ENCODE results near the gene PHC1. TPM values are rescaled to one million over a fixed set of nuclear protein-coding genes. Genes with fewer than 3 reads are reported as not detected.

PHC1 gene
- total and polyA plus RNA-seq, 5 donors from 2014 or later, result 15.5 to 46.6 (median 16.8) TPM

DNA sequence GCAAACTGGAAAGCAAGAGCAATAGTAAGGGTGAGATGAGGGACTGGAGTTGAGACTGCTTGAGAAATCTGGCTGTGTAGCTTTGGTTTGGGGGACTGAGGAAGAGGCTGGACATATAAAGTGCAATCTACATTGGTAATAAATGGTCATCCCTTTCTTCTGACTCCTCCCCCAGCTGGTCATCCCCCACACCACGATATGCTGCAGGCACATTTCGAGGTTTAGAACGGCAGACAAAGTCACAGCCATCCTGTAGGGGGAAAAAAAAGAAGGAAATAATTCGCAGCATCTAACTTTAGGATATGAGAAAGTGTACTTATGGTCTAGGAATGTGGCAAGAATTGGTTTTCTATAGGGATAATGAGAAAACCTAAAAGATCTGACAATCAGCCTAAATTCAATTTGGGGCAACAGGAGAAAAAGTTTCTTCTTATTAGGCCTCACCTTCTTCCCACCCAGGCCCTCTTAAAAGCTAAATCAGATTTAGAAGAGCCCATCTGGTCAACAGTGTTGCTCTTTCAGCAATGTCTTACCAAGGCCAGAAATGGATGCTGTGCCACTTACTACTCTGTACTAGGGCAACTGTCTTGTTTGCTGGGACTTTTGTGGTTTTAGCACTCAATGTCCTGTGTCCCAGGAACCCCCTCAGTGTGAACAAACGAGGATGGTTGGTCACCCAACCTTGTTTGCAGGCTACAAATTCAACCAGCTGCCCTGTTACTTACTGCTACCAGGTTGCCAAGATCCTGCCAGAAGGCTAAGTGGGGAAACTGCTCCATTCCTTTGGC, 27.6 kb downstream of the PHC1 start:
- H3K27me3 ChIP-seq (ENCODE audit: control insufficient read depth, insufficient read depth, low read length), result no peaks in the 10 kb centered on the region
- H3K4me1 ChIP-seq (ENCODE audit: control insufficient read depth, insufficient read depth, low read length, poor library complexity, severe bottlenecking), result peaks cover 5% of the 10 kb centered on the region
- no peak overlapping the region for H3K4me3 ChIP-seq (ENCODE audit: low read depth, low read length)
- peaks cover 40% of the 10 kb centered on the region for H3K36me3 Mint-ChIP-seq
- H3K27ac ChIP-seq (ENCODE audit: insufficient read depth, low read length, poor library complexity, severe bottlenecking), result no peak overlapping the region
- no peaks in the 10 kb centered on the region for H3K27me3 Mint-ChIP-seq
- peaks cover 69% of the 10 kb centered on the region for H3K36me3 ChIP-seq (ENCODE audit: control insufficient read depth, insufficient read depth, low read length)
- no peaks in the 10 kb centered on the region for H3K9me3 Mint-ChIP-seq
- H3K4me3 Mint-ChIP-seq, result peak overlapping the region in 1 of 4 donors; percentile 11
- no peaks in the 10 kb centered on the region for H3K9me3 ChIP-seq (ENCODE audit: control insufficient read depth in 2 of 2, low read length in 2 of 2)
- peaks cover 8 to 21% (median 17%) of the 10 kb centered on the region in 4 donors for H3K4me1 Mint-ChIP-seq
- no peak for DNase-seq
- no peak for ATAC-seq (ENCODE audit: low read depth in 2 of 2)
- H3K27ac Mint-ChIP-seq, result peak overlapping the region in 1 of 3 donors; percentile 12

DNA sequence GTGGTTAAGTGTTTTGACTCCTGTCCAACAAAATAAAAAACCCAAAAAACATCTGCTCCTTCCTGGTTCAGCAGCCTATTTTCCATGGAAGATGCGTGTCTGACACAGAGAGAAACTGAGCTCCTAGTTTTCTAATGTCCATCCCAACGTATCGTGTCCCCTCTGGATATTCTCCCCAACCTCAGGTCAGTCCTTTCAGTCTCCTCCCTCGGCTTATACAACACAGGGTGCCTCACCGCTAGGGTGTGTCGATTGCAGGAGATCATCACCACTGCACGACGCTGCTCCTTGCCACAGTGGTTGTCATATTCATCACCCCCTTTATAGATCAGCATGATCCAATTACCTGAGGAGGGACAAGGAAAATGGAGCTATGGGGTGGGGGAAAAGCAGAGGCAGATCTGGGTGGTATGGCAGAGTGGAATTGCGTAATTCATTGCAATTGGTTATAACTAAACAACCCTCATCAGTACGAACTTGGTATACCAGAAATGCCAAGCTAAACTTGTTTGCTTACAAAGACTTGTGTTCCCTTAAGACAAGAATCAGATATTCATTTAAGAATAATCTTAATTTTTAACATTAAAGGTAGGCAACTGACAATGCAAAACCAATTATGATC, 29.4 kb downstream of the PHC1 start:
- no peak overlapping the region for H3K4me3 ChIP-seq (ENCODE audit: low read depth, low read length)
- H3K36me3 ChIP-seq (ENCODE audit: control insufficient read depth, insufficient read depth, low read length), result peaks cover 53% of the 10 kb centered on the region
- no peak overlapping the region for H3K27ac ChIP-seq (ENCODE audit: insufficient read depth, low read length, poor library complexity, severe bottlenecking)
- peaks cover 33% of the 10 kb centered on the region for H3K36me3 Mint-ChIP-seq
- no peaks in the 10 kb centered on the region for H3K27me3 Mint-ChIP-seq
- DNase-seq (no peak), ATAC-seq (ENCODE audit: low read depth in 2 of 2) (no peak)
- H3K9me3 Mint-ChIP-seq, result no peaks in the 10 kb centered on the region
- peaks cover 23% of the 10 kb centered on the region for H3K4me1 ChIP-seq (ENCODE audit: control insufficient read depth, insufficient read depth, low read length, poor library complexity, severe bottlenecking)
- no peaks in the 10 kb centered on the region for H3K27me3 ChIP-seq (ENCODE audit: control insufficient read depth, insufficient read depth, low read length)
- no peak overlapping the region for H3K4me3 Mint-ChIP-seq
- peak overlapping the region; percentile 31 to 72 (median 69) for H3K27ac Mint-ChIP-seq
- no peaks in the 10 kb centered on the region for H3K9me3 ChIP-seq (ENCODE audit: control insufficient read depth in 2 of 2, low read length in 2 of 2)
- H3K4me1 Mint-ChIP-seq, result peaks cover 15 to 37% (median 33%) of the 10 kb centered on the region in 4 donors

DNA sequence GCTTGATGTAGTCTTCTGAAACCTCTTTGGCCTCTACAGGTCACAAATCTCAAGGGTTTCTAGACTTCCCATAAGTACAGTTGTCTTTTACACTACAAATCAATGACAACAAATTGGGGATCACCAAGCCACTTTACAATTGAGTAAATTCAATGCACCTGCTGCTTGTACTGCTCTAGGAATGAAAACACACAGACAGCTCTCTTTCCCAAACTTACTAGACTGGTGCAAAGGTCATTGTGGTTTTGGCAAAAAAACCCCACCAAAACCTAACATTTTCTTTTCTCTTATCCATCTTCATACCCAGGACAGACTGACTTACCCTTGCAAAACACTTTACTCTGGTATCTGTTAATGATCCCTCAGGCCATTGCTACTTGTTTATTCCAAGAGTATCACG, 32.4 kb downstream of the PHC1 start:
- ATAC-seq (ENCODE audit: low read depth in 2 of 2) (no peak), DNase-seq (no peak)
- H3K4me1 Mint-ChIP-seq, result peaks cover 20 to 50% (median 42%) of the 10 kb centered on the region in 4 donors
- no peaks in the 10 kb centered on the region for H3K9me3 Mint-ChIP-seq
- peak overlapping the region; percentile 68 to 99 (median 94) for H3K27ac Mint-ChIP-seq
- peaks cover 21% of the 10 kb centered on the region for H3K36me3 Mint-ChIP-seq
- peaks cover 39% of the 10 kb centered on the region for H3K4me1 ChIP-seq (ENCODE audit: control insufficient read depth, insufficient read depth, low read length, poor library complexity, severe bottlenecking)
- no peaks in the 10 kb centered on the region for H3K27me3 Mint-ChIP-seq
- H3K27ac ChIP-seq (ENCODE audit: insufficient read depth, low read length, poor library complexity, severe bottlenecking), result peak overlapping the region; percentile 98
- peaks cover 46% of the 10 kb centered on the region for H3K36me3 ChIP-seq (ENCODE audit: control insufficient read depth, insufficient read depth, low read length)
- no peaks in the 10 kb centered on the region for H3K9me3 ChIP-seq (ENCODE audit: control insufficient read depth in 2 of 2, low read length in 2 of 2)
- peak overlapping the region; percentile 100 for H3K4me3 ChIP-seq (ENCODE audit: low read depth, low read length)
- H3K27me3 ChIP-seq (ENCODE audit: control insufficient read depth, insufficient read depth, low read length), result no peaks in the 10 kb centered on the region
- H3K4me3 Mint-ChIP-seq, result peak overlapping the region in 3 of 4 donors; percentile 70 to 93 (median 81)

DNA sequence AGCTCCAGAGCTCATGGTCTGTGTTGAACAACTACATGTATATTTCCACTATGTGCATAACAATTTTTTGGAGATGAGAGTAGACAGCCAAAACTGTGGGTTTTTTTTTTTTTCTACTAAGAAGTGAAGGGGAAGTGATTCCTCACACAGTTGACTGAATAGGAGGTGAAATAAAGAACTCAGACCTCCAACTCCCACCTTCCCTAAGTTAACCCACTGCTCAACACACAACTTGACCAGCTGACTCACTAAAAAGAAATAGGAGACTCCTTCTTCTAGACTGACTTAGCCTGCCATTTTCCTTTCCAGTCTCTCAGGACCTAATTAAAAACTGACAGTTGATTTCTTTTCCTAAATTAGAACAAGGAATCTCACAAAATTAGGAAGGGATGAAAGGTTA, 33.4 kb downstream of the PHC1 start:
- Histone ChIP-seq H3K27ac (ENCODE audit: insufficient read depth, low read length, poor library complexity, severe bottlenecking) (peak overlapping the region; percentile 98), H3K4me1 (ENCODE audit: control insufficient read depth, insufficient read depth, low read length, poor library complexity, severe bottlenecking) (peaks cover 49% of the 10 kb centered on the region), H3K4me3 (ENCODE audit: low read depth, low read length) (peak overlapping the region; percentile 100), H3K9me3 (ENCODE audit: control insufficient read depth in 2 of 2, low read length in 2 of 2) (no peaks in the 10 kb centered on the region), H3K36me3 (ENCODE audit: control insufficient read depth, insufficient read depth, low read length) (peaks cover 36% of the 10 kb centered on the region), H3K27me3 (ENCODE audit: control insufficient read depth, insufficient read depth, low read length) (no peaks in the 10 kb centered on the region)
- DNase-seq, result no peak
- peak overlapping the region; percentile 59 to 97 (median 87) for H3K4me3 Mint-ChIP-seq
- peaks cover 17% of the 10 kb centered on the region for H3K36me3 Mint-ChIP-seq
- H3K27me3 Mint-ChIP-seq, result no peaks in the 10 kb centered on the region
- peaks cover 0 to 3% (median 0%) of the 10 kb centered on the region in 7 donors for H3K9me3 Mint-ChIP-seq
- H3K4me1 Mint-ChIP-seq, result peaks cover 23 to 60% (median 47%) of the 10 kb centered on the region in 4 donors
- peak overlapping the region; percentile 68 to 99 (median 94) for H3K27ac Mint-ChIP-seq
- ATAC-seq (ENCODE audit: low read depth in 2 of 2), result no peak

DNA sequence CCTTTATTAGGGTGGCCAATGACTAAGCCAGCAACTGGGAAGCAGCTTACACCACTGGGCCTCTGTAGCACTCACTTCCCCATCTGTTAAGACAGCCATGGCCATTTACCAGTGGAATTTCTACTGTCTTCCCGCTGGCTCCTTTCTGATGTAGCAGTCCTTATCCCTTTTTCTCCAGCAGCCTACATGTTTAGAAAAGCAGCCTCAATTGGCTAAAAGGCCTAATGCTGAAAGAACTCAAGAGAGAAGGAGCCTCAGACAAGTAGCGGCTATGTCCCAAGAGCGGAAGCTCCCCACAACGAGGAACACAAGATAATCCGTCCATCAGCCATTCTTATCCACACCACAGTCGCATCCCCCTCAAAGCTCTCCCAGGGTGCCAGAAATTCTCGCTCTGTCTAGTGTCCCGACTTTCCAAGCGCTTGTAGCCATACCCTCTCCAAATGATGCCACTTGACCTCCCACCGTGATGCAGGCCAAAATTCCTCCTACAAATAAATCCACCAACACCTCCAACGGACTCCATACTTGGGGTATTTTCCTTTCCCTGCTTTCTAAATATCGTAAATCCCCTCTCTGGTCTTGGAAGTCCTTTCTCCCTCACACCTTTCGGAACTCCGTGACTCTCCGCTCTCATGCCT, 34.5 kb downstream of the PHC1 start:
- Histone ChIP-seq H3K27me3 (ENCODE audit: control insufficient read depth, insufficient read depth, low read length) (no peaks in the 10 kb centered on the region), H3K36me3 (ENCODE audit: control insufficient read depth, insufficient read depth, low read length) (peaks cover 25% of the 10 kb centered on the region), H3K4me1 (ENCODE audit: control insufficient read depth, insufficient read depth, low read length, poor library complexity, severe bottlenecking) (peaks cover 59% of the 10 kb centered on the region), H3K4me3 (ENCODE audit: low read depth, low read length) (peak overlapping the region; percentile 100), H3K27ac (ENCODE audit: insufficient read depth, low read length, poor library complexity, severe bottlenecking) (peak overlapping the region; percentile 98), H3K9me3 (ENCODE audit: control insufficient read depth in 2 of 2, low read length in 2 of 2) (no peaks in the 10 kb centered on the region)
- H3K27ac Mint-ChIP-seq, result peak overlapping the region; percentile 93 to 98 (median 94)
- ATAC-seq (ENCODE audit: low read depth in 2 of 2), result no peak
- peaks cover 16% of the 10 kb centered on the region for H3K36me3 Mint-ChIP-seq
- H3K4me1 Mint-ChIP-seq, result peaks cover 24 to 66% (median 56%) of the 10 kb centered on the region in 4 donors
- no peaks in the 10 kb centered on the region for H3K27me3 Mint-ChIP-seq
- peaks cover 0 to 8% (median 0%) of the 10 kb centered on the region in 7 donors for H3K9me3 Mint-ChIP-seq
- peak overlapping the region; percentile 92 to 97 (median 95) for H3K4me3 Mint-ChIP-seq
- peak in 2 of 3 donors; percentile 13 to 49 for DNase-seq

DNA sequence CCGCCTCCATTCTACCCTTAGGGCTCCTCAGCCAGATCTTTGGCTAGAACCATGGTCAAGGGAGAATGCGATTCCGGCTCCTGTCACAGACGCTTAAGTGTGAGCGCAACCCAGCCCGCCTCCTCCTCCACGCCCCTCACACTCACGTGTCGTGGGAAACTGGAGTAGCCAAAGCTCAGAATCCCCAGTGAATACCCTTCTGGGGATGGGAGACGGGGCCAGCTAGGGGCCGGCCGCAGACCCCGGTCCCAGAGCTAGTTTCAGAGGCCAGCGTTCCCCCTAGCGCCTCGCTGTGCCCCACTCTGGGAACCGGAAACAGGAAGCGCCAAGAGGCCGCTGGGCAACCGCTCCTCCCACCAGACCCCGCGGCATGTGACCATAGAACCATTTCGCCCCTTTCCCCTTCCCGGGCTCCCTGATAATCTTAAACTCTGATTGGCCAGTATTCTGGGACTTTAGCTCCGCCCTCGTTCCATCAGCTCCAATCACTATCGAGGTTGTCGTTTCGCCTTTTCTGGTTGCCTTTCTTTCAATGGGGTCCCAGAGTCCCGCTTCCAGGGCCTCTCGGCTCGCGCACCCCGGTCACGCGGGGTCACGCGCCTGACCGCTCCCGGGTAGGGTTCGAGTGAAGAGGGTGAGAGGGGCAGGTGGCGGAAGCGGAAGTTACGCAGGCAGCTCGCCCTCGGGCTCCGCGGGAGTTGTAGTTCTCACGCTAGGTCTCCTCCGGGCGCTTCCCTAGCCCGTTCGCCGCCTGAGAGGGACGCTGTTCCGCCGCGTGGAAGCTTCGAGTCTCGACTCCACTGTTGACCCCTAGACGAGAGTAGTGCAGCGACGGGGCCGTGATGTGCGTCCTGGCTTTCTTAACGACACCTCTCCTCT, 35.3 kb downstream of the PHC1 start, which contains the start of gene M6PR:
Gene M6PR (minus strand): TSS at position 304 of the 879 bp plus-strand sequence. CDS start 3,241 bp downstream, outside the sequence.
- H3K36me3 ChIP-seq (ENCODE audit: control insufficient read depth, insufficient read depth, low read length), result peaks cover 18% of the 10 kb centered on the region
- DNase-seq (peak; percentile 83 to 96 (median 88)), ATAC-seq (ENCODE audit: low read depth in 2 of 2) (peak; percentile 82 to 83)
- peaks cover 31 to 74% (median 62%) of the 10 kb centered on the region in 4 donors for H3K4me1 Mint-ChIP-seq
- peak within 1 kb of the TSS; percentile 93 to 98 (median 94) for H3K27ac Mint-ChIP-seq
- peak within 1 kb of the TSS; percentile 98 for H3K27ac ChIP-seq (ENCODE audit: insufficient read depth, low read length, poor library complexity, severe bottlenecking)
- no peaks in the 10 kb centered on the region for H3K9me3 ChIP-seq (ENCODE audit: control insufficient read depth in 2 of 2, low read length in 2 of 2)
- peaks cover 16% of the 10 kb centered on the region for H3K36me3 Mint-ChIP-seq
- H3K4me3 ChIP-seq (ENCODE audit: low read depth, low read length), result peak within 1 kb of the TSS; percentile 100
- H3K27me3 Mint-ChIP-seq, result no peaks in the 10 kb centered on the region
- no peaks in the 10 kb centered on the region for H3K27me3 ChIP-seq (ENCODE audit: control insufficient read depth, insufficient read depth, low read length)
- peaks cover 67% of the 10 kb centered on the region for H3K4me1 ChIP-seq (ENCODE audit: control insufficient read depth, insufficient read depth, low read length, poor library complexity, severe bottlenecking)
- H3K4me3 Mint-ChIP-seq, result peak within 1 kb of the TSS; percentile 92 to 97 (median 95)
- peaks cover 0 to 8% (median 0%) of the 10 kb centered on the region in 7 donors for H3K9me3 Mint-ChIP-seq

DNA sequence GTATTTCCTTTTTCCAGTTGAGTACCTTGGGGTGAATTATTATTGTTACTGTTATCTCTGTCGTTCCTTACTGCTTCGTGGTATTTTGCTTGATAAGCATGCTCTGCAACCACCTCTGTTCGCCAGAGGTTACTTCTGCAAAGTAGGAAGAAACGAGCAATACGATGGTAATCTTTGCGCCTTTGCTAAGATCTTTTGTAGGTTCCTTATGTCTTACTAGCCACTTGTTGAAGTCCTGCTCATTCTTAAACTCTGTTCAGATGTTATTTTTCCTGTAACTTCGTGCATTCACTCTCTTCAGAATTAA, 35.9 kb downstream of the PHC1 start:
- H3K9me3 Mint-ChIP-seq, result peaks cover 0 to 8% (median 0%) of the 10 kb centered on the region in 7 donors
- peak overlapping the region; percentile 93 to 98 (median 94) for H3K27ac Mint-ChIP-seq
- Histone ChIP-seq H3K4me3 (ENCODE audit: low read depth, low read length) (peak overlapping the region; percentile 100), H3K27ac (ENCODE audit: insufficient read depth, low read length, poor library complexity, severe bottlenecking) (peak overlapping the region; percentile 98), H3K4me1 (ENCODE audit: control insufficient read depth, insufficient read depth, low read length, poor library complexity, severe bottlenecking) (peaks cover 73% of the 10 kb centered on the region), H3K36me3 (ENCODE audit: control insufficient read depth, insufficient read depth, low read length) (peaks cover 12% of the 10 kb centered on the region), H3K27me3 (ENCODE audit: control insufficient read depth, insufficient read depth, low read length) (no peaks in the 10 kb centered on the region), H3K9me3 (ENCODE audit: control insufficient read depth in 2 of 2, low read length in 2 of 2) (no peaks in the 10 kb centered on the region)
- ATAC-seq (ENCODE audit: low read depth in 2 of 2) (peak; percentile 24 to 29), DNase-seq (no peak)
- H3K36me3 Mint-ChIP-seq, result peaks cover 16% of the 10 kb centered on the region
- no peaks in the 10 kb centered on the region for H3K27me3 Mint-ChIP-seq
- H3K4me3 Mint-ChIP-seq, result peak overlapping the region; percentile 92 to 97 (median 95)
- peaks cover 31 to 78% (median 65%) of the 10 kb centered on the region in 4 donors for H3K4me1 Mint-ChIP-seq
